EH (cell line): Measurements from ENCODE around the gene ABHD1.

Experiments
- DNase-seq: peaks from one replicate; pipeline ENCODE4 v3.0.0-alpha.2; 2015; ENCODE audit warnings: low read depth

ABHD1 gene

GRCh38 chr2:27086724-27087593, 36.7 kb upstream of the ABHD1 start, which contains the start of gene KHK:
Gene KHK (plus strand): TSS chr2:27086772. CDS start chr2:27087260, 488 bp downstream.
- DNase-seq = peak; percentile 43

- DNase-seq = no peak
These were observed 35.7 kb upstream of the ABHD1 start for GRCh38 chr2:27087823-27088410.

GRCh38 chr2:27088634-27089033, 35.0 kb upstream of the ABHD1 start:
- no peak for DNase-seq

GRCh38 chr2:27089111-27089954, 34.3 kb upstream of the ABHD1 start:
- no peak for DNase-seq

GRCh38 chr2:27091746-27092695, 31.6 kb upstream of the ABHD1 start:
- DNase-seq = no peak

- DNase-seq = peak; percentile 47
These were observed 30.8 kb upstream of the ABHD1 start for GRCh38 chr2:27092696-27093429.

- DNase-seq = no peak
These were observed 29.9 kb upstream of the ABHD1 start for GRCh38 chr2:27093430-27094352.

GRCh38 chr2:27094353-27094984, 29.1 kb upstream of the ABHD1 start:
- no peak for DNase-seq

GRCh38 chr2:27095427-27095744, 28.2 kb upstream of the ABHD1 start:
- DNase-seq = no peak

- DNase-seq = peak; percentile 69
These were observed 27.6 kb upstream of the ABHD1 start for GRCh38 chr2:27095745-27096651.

GRCh38 chr2:27096748-27097297, 26.8 kb upstream of the ABHD1 start:
- no peak for DNase-seq

GRCh38 chr2:27097341-27097740, 26.3 kb upstream of the ABHD1 start:
- no peak for DNase-seq

GRCh38 chr2:27099334-27099955, 24.2 kb upstream of the ABHD1 start:
- no peak for DNase-seq

GRCh38 chr2:27100036-27100435, 23.6 kb upstream of the ABHD1 start:
- DNase-seq = no peak

- no peak for DNase-seq
These were observed 21.3 kb upstream of the ABHD1 start for GRCh38 chr2:27102329-27102728.

- peak; percentile 21 for DNase-seq
These were observed 17.6 kb upstream of the ABHD1 start for GRCh38 chr2:27105981-27106380.

- no peak for DNase-seq
These were observed 15.4 kb upstream of the ABHD1 start for GRCh38 chr2:27108221-27108620.
